ENCODE results near the gene NECTIN2.

The NECTIN2 gene

GRCh38 chr19:44810234-44811121 is 35.6 kb upstream of the NECTIN2 start:
- TF ChIP-seq CTCF (IDR thresholded peaks at IDR 0.05; ENCODE audit: low read depth, low read length, missing control alignments) = no peak
- H3K4me3 ChIP-seq (ENCODE audit: low read depth, low read length) = no peak overlapping the region
- H3K36me3 ChIP-seq (replicated peaks) = no peaks in the 10 kb centered on the region
- H3K27ac ChIP-seq = no peak overlapping the region
- in situ Hi-C loops (cut with HindIII; ENCODE audit: low pct_ligation_motif_present, low sequenced_read_pairs) = no loop called here
- DNase-seq = no peak
- H3K27me3 ChIP-seq (replicated peaks) = no peaks in the 10 kb centered on the region

- no peak for DNase-seq
- TF ChIP-seq CTCF (IDR thresholded peaks at IDR 0.05; ENCODE audit: low read depth, low read length, missing control alignments) = no peak
- Histone ChIP-seq H3K36me3 (replicated peaks) (no peaks in the 10 kb centered on the region), H3K4me3 (ENCODE audit: low read depth, low read length) (no peak overlapping the region), H3K27ac (no peak overlapping the region), H3K27me3 (replicated peaks) (no peaks in the 10 kb centered on the region)
- in situ Hi-C loops (cut with HindIII; ENCODE audit: low pct_ligation_motif_present, low sequenced_read_pairs) = no loop called here
Observed at GRCh38 chr19:44811122-44811419, 35.0 kb upstream of the NECTIN2 start.

- H3K36me3 ChIP-seq (replicated peaks) = no peaks in the 10 kb centered on the region
- DNase-seq = no peak
- in situ Hi-C loops (cut with HindIII; ENCODE audit: low pct_ligation_motif_present, low sequenced_read_pairs) = no loop called here
- no peak for TF ChIP-seq CTCF (IDR thresholded peaks at IDR 0.05; ENCODE audit: low read depth, low read length, missing control alignments)
- no peaks in the 10 kb centered on the region for H3K27me3 ChIP-seq (replicated peaks)
- H3K4me3 ChIP-seq (ENCODE audit: low read depth, low read length) = no peak overlapping the region
- no peak overlapping the region for H3K27ac ChIP-seq
Observed at GRCh38 chr19:44812142-44812718, 33.9 kb upstream of the NECTIN2 start.

- Histone ChIP-seq H3K27ac (no peak overlapping the region), H3K4me3 (ENCODE audit: low read depth, low read length) (no peak overlapping the region), H3K36me3 (replicated peaks) (no peaks in the 10 kb centered on the region), H3K27me3 (replicated peaks) (no peaks in the 10 kb centered on the region)
- peak; percentile 24 for TF ChIP-seq CTCF (IDR thresholded peaks at IDR 0.05; ENCODE audit: low read depth, low read length, missing control alignments)
- no peak for DNase-seq
- in situ Hi-C loops (cut with HindIII; ENCODE audit: low pct_ligation_motif_present, low sequenced_read_pairs) = no loop called here
Observed at GRCh38 chr19:44813070-44813840, 32.8 kb upstream of the NECTIN2 start.

- DNase-seq = no peak
- TF ChIP-seq CTCF (IDR thresholded peaks at IDR 0.05; ENCODE audit: low read depth, low read length, missing control alignments) = no peak
- no peak overlapping the region for H3K4me3 ChIP-seq (ENCODE audit: low read depth, low read length)
- in situ Hi-C loops (cut with HindIII; ENCODE audit: low pct_ligation_motif_present, low sequenced_read_pairs) = no loop called here
- H3K27me3 ChIP-seq (replicated peaks) = no peaks in the 10 kb centered on the region
- H3K36me3 ChIP-seq (replicated peaks) = no peaks in the 10 kb centered on the region
- H3K27ac ChIP-seq = no peak overlapping the region
Observed at GRCh38 chr19:44813841-44814470, 32.1 kb upstream of the NECTIN2 start.
